Esophagus squamous epithelium (tissue), 5 donors: Measurements from ENCODE around the gene GALNT13. TPM values are rescaled to one million over a fixed set of nuclear protein-coding genes. Genes with fewer than 3 reads are reported as not detected.
A peak's percentile ranks its signal among the peaks of the same experiment; 100 is the strongest.

Experiments used
- DNase-seq: peaks from one replicate; lab custom pipeline; 2025; lab: John Stamatoyannopoulos, UW
- H3K27ac ChIP-seq, 4 donors: fragments of 200-600 bp; sonication (generic); one replicate each; pipeline ENCODE4 v1.5.1; 2016 to 2019; ENCODE audit warnings: mild to moderate bottlenecking in 1 of 4
- H3K27me3 ChIP-seq, 4 donors: fragments of 200-600 bp; sonication (generic); 1 replicate in 3 of 4; 2 replicates in 1 of 4; pipeline versions ENCODE4 v1.5.1 to v1.6.0; 2017 to 2021; ENCODE audit warnings: antibody characterized with exemption in 1 of 4
- H3K36me3 ChIP-seq, 3 donors: fragments of 200-600 bp; sonication (generic); one replicate each; pipeline ENCODE4 v1.5.1; 2016 to 2019
- H3K4me1 ChIP-seq, 3 donors: fragments of 200-600 bp; sonication (generic); one replicate each; pipeline ENCODE4 v1.5.1; 2017 to 2019
- H3K4me3 ChIP-seq, 4 donors: fragments of 200-600 bp; sonication (generic); 1 replicate in 3 of 4; 2 replicates in 1 of 4; pipeline ENCODE4 v1.5.1; 2016 to 2019; ENCODE audit warnings: mild to moderate bottlenecking in 2 of 4, moderate library complexity in 1 of 4
- H3K9me3 ChIP-seq, 3 donors: fragments of 200-600 bp; sonication (generic); one replicate each; pipeline ENCODE4 v1.5.1; 2016 to 2019
- POLR2A ChIP-seq, 4 donors: fragments of 450-650 bp; IDR thresholded peaks; one replicate each; pipeline ENCODE4 v1.6.1; 2017; ENCODE audit warnings: antibody characterized with exemption in 4 of 4, mild to moderate bottlenecking in 4 of 4, moderate library complexity in 3 of 4
- WGBS, 2 donors: methylation state at CpG; one replicate each; pipeline ENCODE4 v1.1.5; 2018; 5-methylcytosine and 5-hydroxymethylcytosine counted together
- intact Hi-C: fragments of 100-400 bp; cut with DNase I; formaldehyde crosslinking; loops from one replicate; pipeline ENCODE4 v1.15.0; 2022
- total RNA-seq, 4 donors: library from RNA; depleted of rRNA; stranded (reverse); fragments of >200 nt; gene quantifications; one replicate each; pipeline ENCODE4 v1.1.0, GENCODE V29; 2016
- TF ChIP-seq, protein P1 (sequence below), 6 experiments: fragments of 450-650 bp in 4 of 6; fragments of 200-600 bp in 2 of 6; sonication (generic) in 2 of 6; IDR thresholded peaks; one replicate each; pipeline ENCODE4 v1.5.1; 2016 to 2019; ENCODE audit warnings: antibody characterized with exemption in 6 of 6, mild to moderate bottlenecking in 4 of 6, moderate library complexity in 4 of 6
- donor health status: DM: yes; HTN: yes; CAD: no.

Gene GALNT13
- total RNA-seq, 4 donors from 2014 or later: 0.04 to 0.38 (median 0.17) TPM

DNA sequence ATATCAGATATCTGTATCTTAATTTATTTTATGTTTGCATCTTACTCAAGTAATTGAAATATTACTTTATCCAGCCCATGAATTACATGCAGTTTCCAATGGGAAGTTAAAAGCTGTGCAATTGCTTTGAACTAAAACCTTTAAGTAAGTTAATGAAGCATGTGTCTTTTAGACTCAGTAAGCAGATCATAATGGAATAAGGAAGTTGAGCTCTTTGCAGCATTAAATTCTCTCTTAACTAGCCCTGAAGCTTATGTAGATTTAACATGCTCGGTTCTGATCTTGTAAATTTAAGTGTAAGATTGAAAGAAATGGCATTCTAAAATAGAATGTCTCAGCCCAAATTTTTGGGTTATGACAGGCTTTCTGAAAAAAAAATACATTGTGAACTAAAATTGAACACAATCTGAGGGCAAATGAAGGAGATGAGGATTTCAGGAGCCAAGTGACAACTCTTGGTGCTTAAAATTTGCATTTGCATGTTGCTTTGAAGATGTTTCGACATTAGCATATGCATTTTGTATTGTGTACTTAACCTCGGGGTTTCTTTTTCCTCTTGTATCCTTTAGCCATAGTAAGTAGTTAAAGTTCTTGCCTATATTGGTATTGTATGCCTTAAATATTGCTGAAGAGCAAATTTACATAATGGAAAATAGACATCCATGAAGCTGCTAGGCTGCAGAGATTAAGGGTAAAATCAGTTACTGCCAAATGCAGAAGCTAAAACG lies 529.0 kb downstream of the GALNT13 start:
- H3K4me3 ChIP-seq: no peak overlapping the region
- 33 to 39% methylated on average over 4 of the region's 4 CpGs for WGBS, 2 donors
- intact Hi-C loops: no loop called here
- TF ChIP-seq, protein P1, sequence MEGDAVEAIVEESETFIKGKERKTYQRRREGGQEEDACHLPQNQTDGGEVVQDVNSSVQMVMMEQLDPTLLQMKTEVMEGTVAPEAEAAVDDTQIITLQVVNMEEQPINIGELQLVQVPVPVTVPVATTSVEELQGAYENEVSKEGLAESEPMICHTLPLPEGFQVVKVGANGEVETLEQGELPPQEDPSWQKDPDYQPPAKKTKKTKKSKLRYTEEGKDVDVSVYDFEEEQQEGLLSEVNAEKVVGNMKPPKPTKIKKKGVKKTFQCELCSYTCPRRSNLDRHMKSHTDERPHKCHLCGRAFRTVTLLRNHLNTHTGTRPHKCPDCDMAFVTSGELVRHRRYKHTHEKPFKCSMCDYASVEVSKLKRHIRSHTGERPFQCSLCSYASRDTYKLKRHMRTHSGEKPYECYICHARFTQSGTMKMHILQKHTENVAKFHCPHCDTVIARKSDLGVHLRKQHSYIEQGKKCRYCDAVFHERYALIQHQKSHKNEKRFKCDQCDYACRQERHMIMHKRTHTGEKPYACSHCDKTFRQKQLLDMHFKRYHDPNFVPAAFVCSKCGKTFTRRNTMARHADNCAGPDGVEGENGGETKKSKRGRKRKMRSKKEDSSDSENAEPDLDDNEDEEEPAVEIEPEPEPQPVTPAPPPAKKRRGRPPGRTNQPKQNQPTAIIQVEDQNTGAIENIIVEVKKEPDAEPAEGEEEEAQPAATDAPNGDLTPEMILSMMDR (IDR thresholded peaks at IDR 0.05): no peak
- no peak for TF ChIP-seq POLR2A (IDR thresholded peaks at IDR 0.05)
- H3K27me3 ChIP-seq: no peaks in the 10 kb centered on the region
- H3K27ac ChIP-seq: no peak overlapping the region
- no peak for DNase-seq
- H3K36me3 ChIP-seq: no peaks in the 10 kb centered on the region
- H3K4me1 ChIP-seq: no peaks in the 10 kb centered on the region
- H3K9me3 ChIP-seq: no peaks in the 10 kb centered on the region

DNA sequence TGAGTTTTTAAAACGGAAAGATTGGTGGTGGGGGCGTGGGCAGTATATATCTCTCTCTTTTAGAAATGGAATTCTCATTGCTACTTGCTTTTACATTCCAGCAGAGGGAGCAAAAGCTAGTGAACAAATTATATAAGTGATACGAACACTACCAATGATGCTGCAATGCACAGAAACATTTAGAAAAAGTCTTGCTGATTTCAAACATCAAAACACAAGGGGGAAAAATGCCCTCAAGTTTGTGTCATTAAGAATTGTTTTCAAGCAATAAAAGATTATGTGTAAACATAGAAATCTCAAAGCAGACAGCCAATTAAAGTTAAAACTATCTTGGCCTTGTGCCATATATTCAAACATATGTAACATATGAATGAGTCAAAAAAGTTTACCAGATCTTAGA lies 530.5 kb downstream of the GALNT13 start:
- TF ChIP-seq POLR2A (IDR thresholded peaks at IDR 0.05): no peak
- TF ChIP-seq, protein P1 (IDR thresholded peaks at IDR 0.05): peak in 1 of 6 experiments; percentile 6
- no peaks in the 10 kb centered on the region for H3K4me1 ChIP-seq
- H3K27ac ChIP-seq: no peak overlapping the region
- no peaks in the 10 kb centered on the region for H3K9me3 ChIP-seq
- no peak overlapping the region for H3K4me3 ChIP-seq
- DNase-seq: no peak
- H3K36me3 ChIP-seq: no peaks in the 10 kb centered on the region
- WGBS, 2 donors: 18 to 26% methylated on average over 3 of the region's 3 CpGs
- no peaks in the 10 kb centered on the region for H3K27me3 ChIP-seq
- intact Hi-C loops: no loop called here

DNA sequence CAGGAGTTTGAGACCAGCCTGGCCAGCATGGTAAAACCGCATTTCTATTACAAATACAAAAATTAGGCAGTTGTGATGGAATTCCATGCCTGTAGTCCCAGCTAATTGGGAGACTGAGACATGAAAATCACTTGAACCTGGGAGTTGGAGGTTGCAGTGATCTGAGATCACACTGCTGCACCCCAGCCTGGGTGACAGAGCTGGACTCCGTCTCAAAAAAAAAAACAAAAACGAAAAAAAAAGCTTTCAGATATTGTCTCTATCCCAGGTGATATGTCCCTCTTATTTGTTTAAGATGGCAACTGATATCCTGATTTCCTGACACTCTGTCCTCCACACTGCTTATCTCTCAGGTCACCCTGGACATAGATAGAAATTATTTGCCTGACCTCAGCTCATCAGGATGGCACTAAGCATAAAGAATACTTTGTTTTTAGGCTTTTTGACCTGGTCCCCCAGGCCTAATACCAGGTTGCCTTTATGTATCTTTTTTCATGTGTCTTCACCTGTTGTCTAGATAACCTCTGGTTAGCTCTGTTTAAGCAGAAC lies 531.6 kb downstream of the GALNT13 start:
- TF ChIP-seq, protein P1 (IDR thresholded peaks at IDR 0.05): no peak
- TF ChIP-seq POLR2A (IDR thresholded peaks at IDR 0.05): no peak
- Histone ChIP-seq H3K27ac (no peak overlapping the region), H3K9me3 (no peaks in the 10 kb centered on the region), H3K27me3 (no peaks in the 10 kb centered on the region), H3K4me1 (no peaks in the 10 kb centered on the region), H3K4me3 (no peak overlapping the region), H3K36me3 (no peaks in the 10 kb centered on the region)
- DNase-seq: no peak
- intact Hi-C loops: no loop called here
- WGBS, 2 donors: 67 to 70% methylated on average over 3 of the region's 3 CpGs

DNA sequence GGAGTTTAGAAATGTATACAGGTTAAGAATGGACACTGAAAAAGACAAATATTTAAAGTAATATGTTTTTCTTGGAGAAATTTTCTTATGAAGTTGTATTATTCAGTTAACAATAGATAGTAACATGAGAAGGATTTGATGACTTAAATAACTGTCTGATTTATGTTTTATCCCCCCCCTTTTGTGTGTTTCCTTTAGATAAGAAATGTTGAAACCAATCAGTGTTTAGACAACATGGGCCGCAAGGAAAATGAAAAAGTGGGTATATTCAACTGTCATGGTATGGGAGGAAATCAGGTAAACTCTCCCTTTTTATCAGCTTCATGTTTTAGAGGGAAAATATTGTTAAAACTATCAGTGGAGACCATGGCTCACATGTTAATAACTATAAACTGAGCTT lies 537.1 kb downstream of the GALNT13 start:
- 70 to 86% methylated on average over 1 of the region's 1 CpG for whole genome bisulfite sequencing, 2 donors
- Histone ChIP-seq H3K4me3 (no peak overlapping the region), H3K4me1 (no peaks in the 10 kb centered on the region), H3K27ac (no peak overlapping the region), H3K27me3 (no peaks in the 10 kb centered on the region), H3K36me3 (no peaks in the 10 kb centered on the region), H3K9me3 (no peaks in the 10 kb centered on the region)
- intact Hi-C loops: no loop called here
- TF ChIP-seq, protein P1 (IDR thresholded peaks at IDR 0.05): no peak
- no peak for TF ChIP-seq POLR2A (IDR thresholded peaks at IDR 0.05)
- no peak for DNase-seq

DNA sequence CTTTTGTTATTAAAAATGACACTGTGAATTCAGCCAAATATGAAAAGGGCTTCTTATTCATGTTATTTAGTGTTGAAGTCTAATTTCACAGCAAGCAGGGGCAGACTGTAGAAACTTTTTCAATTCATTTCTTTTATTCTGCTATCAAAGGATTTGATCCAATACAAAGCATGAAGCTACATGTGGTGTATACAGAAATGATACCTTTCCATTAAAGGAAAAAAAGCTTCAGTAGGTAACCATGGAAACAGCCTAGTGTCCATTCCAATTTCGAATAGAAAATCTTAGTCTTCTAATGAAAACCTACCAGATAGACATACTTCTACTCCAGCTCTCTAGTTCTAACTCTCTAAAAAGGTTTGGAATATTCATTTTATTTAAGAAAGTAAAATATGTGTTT lies 550.5 kb downstream of the GALNT13 start:
- no peaks in the 10 kb centered on the region for H3K27me3 ChIP-seq
- TF ChIP-seq, protein P1 (IDR thresholded peaks at IDR 0.05): no peak
- TF ChIP-seq POLR2A (IDR thresholded peaks at IDR 0.05): no peak
- H3K4me3 ChIP-seq: no peak overlapping the region
- WGBS, 2 donors: 26 to 44% methylated on average over 1 of the region's 1 CpG
- no peaks in the 10 kb centered on the region for H3K9me3 ChIP-seq
- no peaks in the 10 kb centered on the region for H3K4me1 ChIP-seq
- DNase-seq: no peak
- no peaks in the 10 kb centered on the region for H3K36me3 ChIP-seq
- no peak overlapping the region for H3K27ac ChIP-seq
- intact Hi-C loops: no loop called here
